A673 (cell line): ENCODE results near the gene SMAP2. TPM values are rescaled to one million over a fixed set of nuclear protein-coding genes. Genes with fewer than 3 reads are reported as not detected.

Experiments
- BruUV-seq: library from RNA; stranded (reverse); fragments of 400-500 nt; replicated peaks from 2 replicates; lab custom pipeline; 2021; lab: Mats Ljungman, UMichigan
- CTCF ChIA-PET: fragments of 300-600 bp; sonication (Branson Sonifier 250); formaldehyde crosslinking; loops from one replicate; lab custom pipeline; 2022; ENCODE audit warnings: antibody characterized with exemption; lab: Charles Lee
- POLR2A ChIA-PET: fragments of 300-600 bp; sonication (Branson Sonifier 250); formaldehyde crosslinking; loops from one replicate; lab custom pipeline; 2022; ENCODE audit warnings: antibody characterized with exemption; ENCODE audit not compliant: low non-redundant PET; lab: Charles Lee
- DNase-seq: peaks from one replicate; pipeline ENCODE4 v3.0.0-alpha.2; 2015; ENCODE audit warnings: low spot score
- H3K27ac ChIP-seq: fragments of 200-600 bp; sonication (generic); 2 replicates; pipeline ENCODE4 v1.5.1; 2016; ENCODE audit warnings: mixed run types, low read depth, mild to moderate bottlenecking, mixed read lengths, antibody characterized with exemption, low read length; ENCODE audit not compliant: poor library complexity, severe bottlenecking
- H3K27me3 ChIP-seq: fragments of 200-600 bp; sonication (generic); replicated peaks from 2 replicates; pipeline ENCODE4 v1.6.1; 2017; ENCODE audit warnings: mixed run types, low read depth, mild to moderate bottlenecking, mixed read lengths, antibody characterized with exemption, low read length; ENCODE audit not compliant: insufficient read depth, poor library complexity
- H3K36me3 ChIP-seq: fragments of 200-600 bp; sonication (generic); 2 replicates; pipeline ENCODE4 v1.6.1; 2016; ENCODE audit warnings: mixed run types, mild to moderate bottlenecking, mixed read lengths, antibody characterized with exemption, low read length; ENCODE audit not compliant: insufficient read depth, poor library complexity, severe bottlenecking
- H3K4me1 ChIP-seq: fragments of 200-600 bp; sonication (generic); 2 replicates; pipeline ENCODE4 v1.6.1; 2017; ENCODE audit warnings: mixed run types, mild to moderate bottlenecking, mixed read lengths, antibody characterized with exemption, low read length; ENCODE audit not compliant: insufficient read depth, poor library complexity, severe bottlenecking
- H3K4me3 ChIP-seq: fragments of 200-600 bp; sonication (generic); 2 replicates; pipeline ENCODE4 v1.5.1; 2016; ENCODE audit warnings: low read depth, mixed run types, mild to moderate bottlenecking, mixed read lengths, low read length; ENCODE audit not compliant: poor library complexity, severe bottlenecking
- H3K9me3 ChIP-seq: fragments of 200-600 bp; sonication (generic); 2 replicates; pipeline ENCODE4 v1.6.1; 2016; ENCODE audit warnings: mixed run types, low read depth, mild to moderate bottlenecking, mixed read lengths, antibody characterized with exemption, low read length; ENCODE audit not compliant: poor library complexity, severe bottlenecking
- CTCF ChIP-seq: fragments of 300-800, 200-600 bp; sonication (generic); conservative IDR thresholded peaks from 2 replicates; pipeline ENCODE4 v1.5.1; 2017; ENCODE audit warnings: low read depth, mild to moderate bottlenecking, antibody characterized with exemption, low read length, moderate library complexity, mixed read lengths
- EZH2 ChIP-seq: fragments of 200-600 bp; sonication (generic); IDR thresholded peaks from 2 replicates; pipeline ENCODE4 v1.6.1; 2017; ENCODE audit warnings: borderline replicate concordance, low read depth, mild to moderate bottlenecking, mixed read lengths, antibody characterized with exemption, low read length; ENCODE audit not compliant: poor library complexity, severe bottlenecking
- intact Hi-C: fragments of 100-400 bp; cut with micrococcal nuclease; formaldehyde crosslinking; loops from one replicate; pipeline ENCODE4 v1.10.0; 2022; ENCODE audit not compliant: unreplicated experiment
- total RNA-seq: library from RNA; stranded (reverse); gene quantifications from 2 replicates; pipeline ENCODE4 v1.2.3, GENCODE V29; 2021

SMAP2 gene
- total RNA-seq, 1 experiment from 2014 or later, result 58.5 TPM

- no peak overlapping the region for H3K4me3 ChIP-seq
- TF ChIP-seq EZH2, result no peak
- no peak for TF ChIP-seq CTCF
- no peak for DNase-seq
- H3K27me3 ChIP-seq, result no peaks in the 10 kb centered on the region
- ChIA-PET POLR2A (no interaction called here), CTCF (no interaction called here)
- H3K36me3 ChIP-seq, result no peaks in the 10 kb centered on the region
- H3K27ac ChIP-seq, result peak overlapping the region; percentile 93
- H3K4me1 ChIP-seq, result peaks cover 80% of the 10 kb centered on the region
- no TSS peak for BruUV-seq
- H3K9me3 ChIP-seq, result no peaks in the 10 kb centered on the region
- intact Hi-C loops, result no loop called here
These were observed 7.3 kb downstream of the SMAP2 start for GRCh38 chr1:40380817-40381216.

GRCh38 chr1:40381268-40382107, 8.0 kb downstream of the SMAP2 start:
- CTCF ChIA-PET, result no interaction called here
- POLR2A ChIA-PET, result no interaction called here
- peak overlapping the region; percentile 93 for H3K27ac ChIP-seq
- H3K4me3 ChIP-seq, result no peak overlapping the region
- TF ChIP-seq CTCF (no peak), EZH2 (no peak)
- intact Hi-C loops, result no loop called here
- H3K4me1 ChIP-seq, result peaks cover 84% of the 10 kb centered on the region
- no peaks in the 10 kb centered on the region for H3K9me3 ChIP-seq
- BruUV-seq, result no TSS peak
- DNase-seq, result no peak
- no peaks in the 10 kb centered on the region for H3K27me3 ChIP-seq
- H3K36me3 ChIP-seq, result no peaks in the 10 kb centered on the region

GRCh38 chr1:40382108-40382460, 8.6 kb downstream of the SMAP2 start:
- H3K4me3 ChIP-seq, result no peak overlapping the region
- DNase-seq, result no peak
- no peaks in the 10 kb centered on the region for H3K36me3 ChIP-seq
- no peak for TF ChIP-seq EZH2
- no peak for TF ChIP-seq CTCF
- intact Hi-C loops, result no loop called here
- ChIA-PET CTCF (no interaction called here), POLR2A (no interaction called here)
- H3K4me1 ChIP-seq, result peaks cover 90% of the 10 kb centered on the region
- H3K9me3 ChIP-seq, result no peaks in the 10 kb centered on the region
- H3K27me3 ChIP-seq, result no peaks in the 10 kb centered on the region
- BruUV-seq, result no TSS peak
- peak overlapping the region; percentile 93 for H3K27ac ChIP-seq
